ENCODE results near the gene SLC2A4RG. TPM values are rescaled to one million over a fixed set of nuclear protein-coding genes. Genes with fewer than 3 reads are reported as not detected.

SLC2A4RG gene
- total RNA-seq, 1 donor from 2014 or later: 47.9 TPM

GRCh38 chr20:63695424-63696305 is 43.9 kb upstream of the SLC2A4RG start:
- H3K27me3 Mint-ChIP-seq (ENCODE audit: unreplicated experiment): peaks cover 15% of the 10 kb centered on the region
- DNase-seq: no peak
- TF ChIP-seq CTCF (IDR thresholded peaks at IDR 0.05; ENCODE audit: partially characterized antibody, unreplicated experiment): no peak
- peaks cover 1% of the 10 kb centered on the region for H3K9me3 Mint-ChIP-seq (ENCODE audit: unreplicated experiment)
- H3K36me3 Mint-ChIP-seq (ENCODE audit: unreplicated experiment): no peaks in the 10 kb centered on the region
- H3K4me3 Mint-ChIP-seq (ENCODE audit: unreplicated experiment): no peak overlapping the region
- H3K4me1 Mint-ChIP-seq (ENCODE audit: low read depth, unreplicated experiment): peaks cover 2% of the 10 kb centered on the region
- no peak overlapping the region for H3K27ac Mint-ChIP-seq (ENCODE audit: unreplicated experiment)

- H3K36me3 Mint-ChIP-seq (ENCODE audit: unreplicated experiment): no peaks in the 10 kb centered on the region
- peaks cover 2% of the 10 kb centered on the region for H3K4me1 Mint-ChIP-seq (ENCODE audit: low read depth, unreplicated experiment)
- H3K27me3 Mint-ChIP-seq (ENCODE audit: unreplicated experiment): peaks cover 14% of the 10 kb centered on the region
- H3K9me3 Mint-ChIP-seq (ENCODE audit: unreplicated experiment): peaks cover 1% of the 10 kb centered on the region
- no peak for TF ChIP-seq CTCF (IDR thresholded peaks at IDR 0.05; ENCODE audit: partially characterized antibody, unreplicated experiment)
- no peak overlapping the region for H3K4me3 Mint-ChIP-seq (ENCODE audit: unreplicated experiment)
- H3K27ac Mint-ChIP-seq (ENCODE audit: unreplicated experiment): no peak overlapping the region
- no peak for DNase-seq
Measured at GRCh38 chr20:63696306-63696627, 43.3 kb upstream of the SLC2A4RG start.

GRCh38 chr20:63696628-63697356 is 42.8 kb upstream of the SLC2A4RG start, which contains the start of gene TNFRSF6B:
Gene TNFRSF6B (plus strand): TSS chr20:63696652. CDS start chr20:63696768, 116 bp downstream.
- H3K27ac Mint-ChIP-seq (ENCODE audit: unreplicated experiment): no peak within 1 kb of the TSS
- TF ChIP-seq CTCF (IDR thresholded peaks at IDR 0.05; ENCODE audit: partially characterized antibody, unreplicated experiment): no peak

GRCh38 chr20:63697357-63697867 is 42.2 kb upstream of the SLC2A4RG start:
- Mint-ChIP-seq H3K36me3 (ENCODE audit: unreplicated experiment) (no peaks in the 10 kb centered on the region), H3K9me3 (ENCODE audit: unreplicated experiment) (peaks cover 6% of the 10 kb centered on the region), H3K27ac (ENCODE audit: unreplicated experiment) (no peak overlapping the region), H3K4me1 (ENCODE audit: low read depth, unreplicated experiment) (peaks cover 2% of the 10 kb centered on the region), H3K4me3 (ENCODE audit: unreplicated experiment) (no peak overlapping the region), H3K27me3 (ENCODE audit: unreplicated experiment) (peaks cover 11% of the 10 kb centered on the region)
- no peak for DNase-seq
- TF ChIP-seq CTCF (IDR thresholded peaks at IDR 0.05; ENCODE audit: partially characterized antibody, unreplicated experiment): no peak

More at GRCh38 chr20:63696628-63697356, 42.8 kb upstream of the SLC2A4RG start, which contains the start of gene TNFRSF6B:
- no peak within 1 kb of the TSS for H3K4me3 Mint-ChIP-seq (ENCODE audit: unreplicated experiment)
- H3K9me3 Mint-ChIP-seq (ENCODE audit: unreplicated experiment): peaks cover 1% of the 10 kb centered on the region
- no peak for DNase-seq
- peaks cover 2% of the 10 kb centered on the region for H3K4me1 Mint-ChIP-seq (ENCODE audit: low read depth, unreplicated experiment)
- H3K36me3 Mint-ChIP-seq (ENCODE audit: unreplicated experiment): no peaks in the 10 kb centered on the region
- peaks cover 13% of the 10 kb centered on the region for H3K27me3 Mint-ChIP-seq (ENCODE audit: unreplicated experiment)

Measured in glutamatergic neuron (in vitro differentiated cells).